ENCODE measurements around the gene SH3D19.

Gene SH3D19

GRCh38 chr4:151195801-151196200, 129.6 kb downstream of the SH3D19 start:
- no peak for DNase-seq (ENCODE audit: low spot score)

GRCh38 chr4:151193414-151193813, 132.0 kb downstream of the SH3D19 start:
- DNase-seq (ENCODE audit: low spot score) = no peak

GRCh38 chr4:151192556-151193235, 132.7 kb downstream of the SH3D19 start:
- no peak for DNase-seq (ENCODE audit: low spot score)

- no peak for DNase-seq (ENCODE audit: low spot score)
Measured at GRCh38 chr4:151184523-151185458, 140.6 kb downstream of the SH3D19 start.

- DNase-seq (ENCODE audit: low spot score) = no peak
Measured at GRCh38 chr4:151182455-151182996, 142.9 kb downstream of the SH3D19 start.

- no peak for DNase-seq (ENCODE audit: low spot score)
Measured at GRCh38 chr4:151176685-151177084, 148.7 kb downstream of the SH3D19 start.

GRCh38 chr4:151175754-151176631, 149.4 kb downstream of the SH3D19 start:
- DNase-seq (ENCODE audit: low spot score) = no peak

- DNase-seq (ENCODE audit: low spot score) = no peak
Measured at GRCh38 chr4:151175233-151175632, 150.2 kb downstream of the SH3D19 start.

GRCh38 chr4:151174784-151175183, 150.6 kb downstream of the SH3D19 start:
- DNase-seq (ENCODE audit: low spot score) = no peak

GRCh38 chr4:151173871-151174270, 151.5 kb downstream of the SH3D19 start:
- no peak for DNase-seq (ENCODE audit: low spot score)

- DNase-seq (ENCODE audit: low spot score) = no peak
Measured at GRCh38 chr4:151169900-151170299, 155.5 kb downstream of the SH3D19 start.

GRCh38 chr4:151169223-151169622, 156.2 kb downstream of the SH3D19 start:
- DNase-seq (ENCODE audit: low spot score) = no peak

GRCh38 chr4:151167561-151167960, 157.8 kb downstream of the SH3D19 start:
- DNase-seq (ENCODE audit: low spot score) = no peak

GRCh38 chr4:151166636-151167035, 158.8 kb downstream of the SH3D19 start:
- DNase-seq (ENCODE audit: low spot score) = no peak

- DNase-seq (ENCODE audit: low spot score) = no peak
Measured at GRCh38 chr4:151165205-151166000, 160.0 kb downstream of the SH3D19 start.

GRCh38 chr4:151163855-151164254, 161.6 kb downstream of the SH3D19 start:
- DNase-seq (ENCODE audit: low spot score) = no peak

- no peak for DNase-seq (ENCODE audit: low spot score)
Measured at GRCh38 chr4:151158979-151159378, 166.4 kb downstream of the SH3D19 start.

GRCh38 chr4:151157543-151157942, 167.9 kb downstream of the SH3D19 start:
- no peak for DNase-seq (ENCODE audit: low spot score)

- DNase-seq (ENCODE audit: low spot score) = no peak
Measured at GRCh38 chr4:151153585-151153984, 171.8 kb downstream of the SH3D19 start.

GRCh38 chr4:151152028-151152427, 173.4 kb downstream of the SH3D19 start:
- DNase-seq (ENCODE audit: low spot score) = no peak

All from CD4-positive, alpha-beta T cell treated with Interleukin-6 at 100 ng/mL for 8 hours (primary cell).